ENCODE data around the gene TASP1. TPM values are rescaled to one million over a fixed set of nuclear protein-coding genes. Genes with fewer than 3 reads are reported as not detected.

TASP1 gene
- total RNA-seq, 2 donors from 2014 or later, result 15.8 to 16.6 TPM

DNA sequence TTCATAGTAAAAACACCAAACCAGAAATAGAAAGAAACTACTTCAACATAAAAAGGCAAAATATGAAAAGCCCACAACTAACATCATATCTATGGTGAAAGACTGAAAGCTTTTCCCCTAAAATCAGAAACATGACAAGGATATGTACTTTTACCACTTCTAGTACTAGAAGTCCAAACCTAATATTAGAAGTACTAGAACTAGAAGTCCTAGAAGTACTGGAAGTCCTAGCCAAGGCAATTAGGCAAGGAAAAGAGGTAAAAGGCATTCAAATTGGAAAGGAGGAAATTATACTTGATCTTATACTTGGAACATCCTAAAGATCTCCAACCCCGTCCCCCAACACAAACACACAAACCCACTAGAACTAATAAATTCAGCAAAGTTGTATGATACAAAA is 74.9 kb downstream of the TASP1 start:
- no peaks in the 10 kb centered on the region for H3K4me1 ChIP-seq (ENCODE audit: control insufficient read depth, insufficient read depth, low read length)
- TF ChIP-seq, protein P1, sequence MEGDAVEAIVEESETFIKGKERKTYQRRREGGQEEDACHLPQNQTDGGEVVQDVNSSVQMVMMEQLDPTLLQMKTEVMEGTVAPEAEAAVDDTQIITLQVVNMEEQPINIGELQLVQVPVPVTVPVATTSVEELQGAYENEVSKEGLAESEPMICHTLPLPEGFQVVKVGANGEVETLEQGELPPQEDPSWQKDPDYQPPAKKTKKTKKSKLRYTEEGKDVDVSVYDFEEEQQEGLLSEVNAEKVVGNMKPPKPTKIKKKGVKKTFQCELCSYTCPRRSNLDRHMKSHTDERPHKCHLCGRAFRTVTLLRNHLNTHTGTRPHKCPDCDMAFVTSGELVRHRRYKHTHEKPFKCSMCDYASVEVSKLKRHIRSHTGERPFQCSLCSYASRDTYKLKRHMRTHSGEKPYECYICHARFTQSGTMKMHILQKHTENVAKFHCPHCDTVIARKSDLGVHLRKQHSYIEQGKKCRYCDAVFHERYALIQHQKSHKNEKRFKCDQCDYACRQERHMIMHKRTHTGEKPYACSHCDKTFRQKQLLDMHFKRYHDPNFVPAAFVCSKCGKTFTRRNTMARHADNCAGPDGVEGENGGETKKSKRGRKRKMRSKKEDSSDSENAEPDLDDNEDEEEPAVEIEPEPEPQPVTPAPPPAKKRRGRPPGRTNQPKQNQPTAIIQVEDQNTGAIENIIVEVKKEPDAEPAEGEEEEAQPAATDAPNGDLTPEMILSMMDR (conservative IDR thresholded peaks at IDR 0.05), result no peak
- H3K27ac ChIP-seq (ENCODE audit: low read depth, low read length), result no peak overlapping the region
- Mint-ChIP-seq H3K36me3 (ENCODE audit: low read depth) (peaks cover 32% of the 10 kb centered on the region), H3K9me3 (peaks cover 3% of the 10 kb centered on the region), H3K4me1 (no peaks in the 10 kb centered on the region), H3K27ac (no peak overlapping the region), H3K4me3 (no peak overlapping the region), H3K27me3 (ENCODE audit: insufficient read depth) (no peaks in the 10 kb centered on the region)
- no peak overlapping the region for H3K9ac ChIP-seq (ENCODE audit: extremely low read depth, low read length, poor library complexity, severe bottlenecking)
- H3K36me3 ChIP-seq (ENCODE audit: control insufficient read depth, insufficient read depth, low read length), result no peaks in the 10 kb centered on the region
- DNase-seq, result no peak
- no peak overlapping the region for H3K4me3 ChIP-seq (ENCODE audit: low read length)
- H3K9me3 ChIP-seq (ENCODE audit: control insufficient read depth, low read length), result peaks cover 5% of the 10 kb centered on the region
- WGBS, 2 experiments (ENCODE audit: insufficient coverage in 1 of 2, insufficient read length in 1 of 2), result 100% methylated on average over 1 of the region's 1 CpG; no CpG with 5 or more reads in 1 of the 2 experiments
- no peaks in the 10 kb centered on the region for H3K27me3 ChIP-seq (ENCODE audit: control insufficient read depth, insufficient read depth, low read length, poor library complexity, severe bottlenecking)

DNA sequence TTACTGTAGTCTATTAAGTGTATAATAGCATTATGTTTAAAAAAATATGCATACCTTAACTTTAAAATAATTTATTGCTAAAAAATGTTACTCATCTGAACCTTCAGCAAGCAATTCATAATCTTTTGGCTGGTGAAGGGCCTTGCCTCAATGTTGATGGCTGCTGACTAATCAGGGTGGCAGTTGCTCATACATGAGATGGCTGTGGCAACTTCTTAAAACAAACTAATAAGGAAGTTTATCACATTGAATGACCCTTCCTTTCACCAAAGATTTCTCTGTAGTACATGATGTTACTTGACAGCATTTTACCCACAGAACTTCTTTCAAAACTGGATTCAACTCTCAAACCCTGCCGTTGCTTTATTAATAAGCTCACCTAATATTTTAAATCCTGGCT is 84.0 kb downstream of the TASP1 start:
- no peak overlapping the region for H3K27ac Mint-ChIP-seq
- TF ChIP-seq, protein P1 (conservative IDR thresholded peaks at IDR 0.05), result no peak
- no peaks in the 10 kb centered on the region for H3K4me1 Mint-ChIP-seq
- Histone ChIP-seq H3K9me3 (ENCODE audit: control insufficient read depth, low read length) (no peaks in the 10 kb centered on the region), H3K4me3 (ENCODE audit: low read length) (no peak overlapping the region), H3K36me3 (ENCODE audit: control insufficient read depth, insufficient read depth, low read length) (peaks cover 14% of the 10 kb centered on the region), H3K9ac (ENCODE audit: extremely low read depth, low read length, poor library complexity, severe bottlenecking) (no peak overlapping the region), H3K27ac (ENCODE audit: low read depth, low read length) (no peak overlapping the region), H3K4me1 (ENCODE audit: control insufficient read depth, insufficient read depth, low read length) (no peaks in the 10 kb centered on the region), H3K27me3 (ENCODE audit: control insufficient read depth, insufficient read depth, low read length, poor library complexity, severe bottlenecking) (no peaks in the 10 kb centered on the region)
- peaks cover 28% of the 10 kb centered on the region for H3K36me3 Mint-ChIP-seq (ENCODE audit: low read depth)
- no peaks in the 10 kb centered on the region for H3K27me3 Mint-ChIP-seq (ENCODE audit: insufficient read depth)
- WGBS, 2 experiments (ENCODE audit: insufficient coverage in 1 of 2, insufficient read length in 1 of 2), result 92% methylated on average over 1 of the region's 1 CpG; no CpG with 5 or more reads in 1 of the 2 experiments
- H3K4me3 Mint-ChIP-seq, result no peak overlapping the region
- no peaks in the 10 kb centered on the region for H3K9me3 Mint-ChIP-seq
- no peak for DNase-seq

DNA sequence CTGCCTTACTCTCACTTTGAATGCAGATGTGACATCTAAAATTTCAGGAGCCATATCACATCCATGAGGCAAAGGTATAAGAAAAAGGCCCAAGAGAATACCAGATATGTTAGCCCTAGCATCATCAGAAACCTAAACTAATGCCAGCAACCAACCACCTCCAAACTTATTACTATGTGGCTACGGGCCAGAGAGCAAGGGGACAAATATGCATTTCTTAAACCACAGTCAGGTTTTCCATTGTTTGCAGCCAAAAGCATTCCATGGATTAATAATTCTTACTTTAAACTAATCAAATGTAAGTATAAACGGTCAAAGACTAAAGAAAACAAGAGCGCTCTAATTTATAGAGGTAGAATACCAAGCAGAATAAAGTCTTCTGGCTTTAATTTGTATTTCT is 84.7 kb downstream of the TASP1 start:
- Histone ChIP-seq H3K4me1 (ENCODE audit: control insufficient read depth, insufficient read depth, low read length) (no peaks in the 10 kb centered on the region), H3K9me3 (ENCODE audit: control insufficient read depth, low read length) (no peaks in the 10 kb centered on the region), H3K9ac (ENCODE audit: extremely low read depth, low read length, poor library complexity, severe bottlenecking) (no peak overlapping the region), H3K4me3 (ENCODE audit: low read length) (no peak overlapping the region), H3K27me3 (ENCODE audit: control insufficient read depth, insufficient read depth, low read length, poor library complexity, severe bottlenecking) (no peaks in the 10 kb centered on the region), H3K27ac (ENCODE audit: low read depth, low read length) (no peak overlapping the region), H3K36me3 (ENCODE audit: control insufficient read depth, insufficient read depth, low read length) (peaks cover 14% of the 10 kb centered on the region)
- Mint-ChIP-seq H3K4me1 (no peaks in the 10 kb centered on the region), H3K9me3 (no peaks in the 10 kb centered on the region), H3K27me3 (ENCODE audit: insufficient read depth) (no peaks in the 10 kb centered on the region), H3K27ac (no peak overlapping the region), H3K4me3 (no peak overlapping the region), H3K36me3 (ENCODE audit: low read depth) (peaks cover 28% of the 10 kb centered on the region)
- 79% methylated on average over 3 of the region's 3 CpGs; no CpG with 5 or more reads in 1 of the 2 experiments for WGBS, 2 experiments (ENCODE audit: insufficient coverage in 1 of 2, insufficient read length in 1 of 2)
- no peak for DNase-seq
- TF ChIP-seq, protein P1 (conservative IDR thresholded peaks at IDR 0.05), result no peak

Measured in endodermal cell (in vitro differentiated cells).